GM12878 (cell line): ENCODE results near the gene CHCHD6. TPM values are rescaled to one million over a fixed set of nuclear protein-coding genes. Genes with fewer than 3 reads are reported as not detected.

Experiments
- ATAC-seq: fragments of 200-7000 bp; cut with Tn5 transposase; 3 replicates; pipeline ENCODE4 v1.9.1; 2020; ENCODE audit warnings: mild to moderate bottlenecking, moderate library complexity
- BruUV-seq: library from RNA; stranded (reverse); fragments of 400-500 nt; replicated peaks from 2 replicates; lab custom pipeline; 2021; lab: Mats Ljungman, UMichigan
- CTCF ChIA-PET: fragments of 300-600 bp; sonication (Branson Sonifier 250); formaldehyde crosslinking; extraction: SDS; loops from one replicate; lab custom pipeline; 2021; ENCODE audit warnings: inconsistent platforms; lab: Yijun Ruan, JAX
- POLR2A ChIA-PET: fragments of 350-600 bp; formaldehyde crosslinking; extraction: SDS; loops from one replicate; lab custom pipeline; 2021; ENCODE audit warnings: inconsistent platforms; lab: Charles Lee
- RAD21 ChIA-PET: fragments of 300-600 bp; sonication (Branson Sonifier 250); formaldehyde crosslinking; loops from one replicate; lab custom pipeline; 2023; ENCODE audit warnings: antibody characterized with exemption; ENCODE audit not compliant: unreplicated experiment; lab: Charles Lee
- SMC1A ChIA-PET: fragments of 300-600 bp; sonication (Branson Sonifier 250); formaldehyde crosslinking; loops from one replicate; lab custom pipeline; 2023; ENCODE audit not compliant: unreplicated experiment, uncharacterized antibody; lab: Charles Lee
- DNase-seq: peaks from one replicate; pipeline ENCODE4 v3.0.0-alpha.2; 2011; ENCODE audit warnings: low read depth, low spot score
- FAIRE-seq: peaks from 3 replicates; lab custom pipeline; 2011; peaks lifted over from hg19 to GRCh38; lab: Jason Lieb, UNC
- H2AFZ ChIP-seq: 2 replicates; pipeline ENCODE4 v1.6.0; 2011; ENCODE audit warnings: low read depth, low read length, control low read depth; ENCODE audit not compliant: control insufficient read depth
- H3K27ac ChIP-seq: 2 replicates; pipeline ENCODE4 v1.5.1; 2011; ENCODE audit warnings: control low read depth; ENCODE audit not compliant: control insufficient read depth, insufficient read depth
- H3K27me3 ChIP-seq, 2 experiments: replicated peaks in 1 of 2; 2 replicates each; pipeline versions ENCODE4 v1.6.0 to v1.6.1; 2011; ENCODE audit warnings: low read length in 1 of 2; ENCODE audit not compliant: control insufficient read depth in 2 of 2, insufficient read depth in 2 of 2
- H3K36me3 ChIP-seq, 2 experiments: 2 replicates each; pipeline ENCODE4 v1.5.1; 2011; ENCODE audit warnings: low read length in 1 of 2; ENCODE audit not compliant: control insufficient read depth in 2 of 2, insufficient read depth in 2 of 2
- H3K4me1 ChIP-seq: 2 replicates; pipeline ENCODE4 v1.6.1; 2011; ENCODE audit warnings: mild to moderate bottlenecking, low read length, moderate library complexity, mixed read lengths; ENCODE audit not compliant: control insufficient read depth, insufficient read depth
- H3K4me2 ChIP-seq: 2 replicates; pipeline ENCODE4 v1.6.0; 2011; ENCODE audit warnings: control low read depth; ENCODE audit not compliant: control insufficient read depth, insufficient read depth
- H3K4me3 ChIP-seq: fragments of 200-600 bp; sonication (generic); 2 replicates; pipeline ENCODE4 v1.5.1; 2016
- H3K79me2 ChIP-seq: 2 replicates; pipeline ENCODE4 v1.6.0; 2011; ENCODE audit warnings: low read length; ENCODE audit not compliant: control insufficient read depth, insufficient read depth
- H3K9ac ChIP-seq: 2 replicates; pipeline ENCODE4 v1.8.0; 2011; ENCODE audit warnings: low read length, control low read depth, mixed read lengths; ENCODE audit not compliant: control insufficient read depth, insufficient read depth
- H3K9me3 ChIP-seq: replicated peaks from 3 replicates; pipeline ENCODE4 v1.5.1; 2011; ENCODE audit warnings: mild to moderate bottlenecking, low read length; ENCODE audit not compliant: control insufficient read depth, insufficient read depth
- H4K20me1 ChIP-seq: 2 replicates; pipeline ENCODE4 v1.6.0; 2011; ENCODE audit not compliant: control insufficient read depth, insufficient read depth
- CBX5 ChIP-seq: sonication (generic); IDR thresholded peaks from 2 replicates; pipeline ENCODE4 v1.6.1; 2016; ENCODE audit warnings: low read depth, moderate library complexity, mild to moderate bottlenecking, inconsistent platforms
- CHD4 ChIP-seq: fragments of 200-600 bp; sonication (generic); IDR thresholded peaks from 2 replicates; pipeline ENCODE4 v1.6.1; 2016; ENCODE audit warnings: mild to moderate bottlenecking
- MEF2A ChIP-seq: IDR thresholded peaks from 2 replicates; pipeline ENCODE4 v1.6.1; 2011; ENCODE audit warnings: low read depth, mild to moderate bottlenecking, low read length, moderate library complexity; ENCODE audit not compliant: insufficient read depth
- MTA2 ChIP-seq: fragments of 450-650 bp; IDR thresholded peaks from 2 replicates; pipeline ENCODE4 v1.6.1; 2016; ENCODE audit warnings: low read depth, mild to moderate bottlenecking, moderate library complexity
- POLR2A ChIP-seq: IDR thresholded peaks from 2 replicates; pipeline ENCODE4 v1.6.1; 2011; ENCODE audit warnings: low read depth, mild to moderate bottlenecking, low read length
- SMARCA5 ChIP-seq: fragments of 450-650 bp; IDR thresholded peaks from 2 replicates; pipeline ENCODE4 v1.6.1; 2017; ENCODE audit warnings: mild to moderate bottlenecking
- TBL1XR1 ChIP-seq: IDR thresholded peaks from 2 replicates; pipeline ENCODE4 v1.6.1; 2012; ENCODE audit warnings: low read depth, low read length, improper control_type of control experiment
- TCF7 ChIP-seq: IDR thresholded peaks from 2 replicates; pipeline ENCODE4 v1.6.1; 2014; ENCODE audit warnings: antibody characterized with exemption, borderline replicate concordance
- YBX1 ChIP-seq: fragments of 450-650 bp; IDR thresholded peaks from 2 replicates; pipeline ENCODE4 v1.6.1; 2016; ENCODE audit warnings: antibody characterized with exemption
- ZNF207 ChIP-seq: fragments of 450-650 bp; IDR thresholded peaks from 2 replicates; pipeline ENCODE4 v1.6.1; 2014; ENCODE audit warnings: antibody characterized with exemption, mild to moderate bottlenecking, borderline replicate concordance
- WGBS: methylation state at CpG from one replicate; pipeline ENCODE4 v1.1.6; 2016; ENCODE audit warnings: low lambda C conversion rate; ENCODE audit not compliant: insufficient replicate concordance, insufficient coverage; ENCODE audit errors: missing lambda C conversion rate; 5-methylcytosine and 5-hydroxymethylcytosine counted together
- in situ Hi-C: fragments of 300-500 bp; cut with MboI; formaldehyde crosslinking; loops from 9 replicates; pipeline ENCODE4 v1.14.3; 2018; ENCODE audit warnings: mixed read lengths
- intact Hi-C: fragments of 100-400 bp; cut with micrococcal nuclease; formaldehyde crosslinking; loops from one replicate; pipeline ENCODE4 v1.14.2; 2022; ENCODE audit not compliant: unreplicated experiment
- polyA plus RNA-seq, 11 experiments: library from polyadenylated mRNA; depleted of rRNA in 4 of 11; unstranded in 6 of 11; stranded (reverse) in 5 of 11; fragments of >200 nt; fragmentation: Nextera tagmentation in 4 of 11; fragmentation: Illumina TruSeq in 1 of 11; extraction: Ambion mirVana in 4 of 11; extraction: Trizol in 1 of 11; gene quantifications; 1 replicate in 1 of 11; 2 replicates in 10 of 11; pipeline versions ENCODE4 v1.2.1 to v1.2.3, GENCODE V29; 2011 to 2016; ENCODE audit warnings: inconsistent platforms in 2 of 11, missing spikeins in 2 of 11, low read depth in 1 of 11
- total RNA-seq, 4 experiments: library from RNA; depleted of rRNA in 3 of 4; stranded (reverse); fragments of >200 nt in 3 of 4; fragmentation: Illumina TruSeq in 1 of 4; extraction: Trizol in 1 of 4; gene quantifications; 2 replicates each; pipeline versions ENCODE4 v1.2.1 to v1.2.3, GENCODE V29; 2013 to 2021
- TF ChIP-seq, protein P1 (sequence below): fragments of 450-650 bp; IDR thresholded peaks from 2 replicates; pipeline ENCODE4 v1.6.1; 2018; ENCODE audit warnings: borderline replicate concordance, mild to moderate bottlenecking; ENCODE audit not compliant: partially characterized antibody
- TF ChIP-seq, protein P2 (sequence below): fragments of 150-350 bp; IDR thresholded peaks from 2 replicates; pipeline ENCODE4 v1.6.1; 2016; ENCODE audit warnings: low read depth, low read length
- TF ChIP-seq, protein P3 (sequence below): IDR thresholded peaks from 2 replicates; pipeline ENCODE4 v1.6.1; 2011; ENCODE audit warnings: low read depth, low read length, improper control_type of control experiment, borderline replicate concordance

Gene CHCHD6
- total and polyA plus RNA-seq, 10 of the 15 experiments (the other 5 are each of a cell fraction or from before 2014, with no cell fraction given) = 2.7 to 16.7 (median 12.3) TPM

DNA sequence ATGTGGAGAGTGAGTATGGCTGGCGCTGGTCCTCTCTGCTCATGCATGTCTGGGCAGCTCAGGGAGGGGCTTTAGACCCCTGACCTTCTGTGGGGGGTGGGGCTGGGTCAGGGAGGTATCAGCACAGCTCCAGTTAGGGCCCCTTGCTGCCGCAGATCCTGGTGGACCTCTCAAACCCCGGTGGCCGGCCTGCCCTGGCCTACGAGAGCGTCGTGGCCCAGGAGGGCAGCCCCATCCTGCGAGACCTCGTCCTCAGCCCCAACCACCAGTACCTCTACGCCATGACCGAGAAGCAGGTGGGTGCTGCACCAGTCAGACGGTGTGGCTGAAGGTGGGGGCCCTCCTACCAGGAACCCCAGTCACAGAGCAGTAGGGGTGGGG is 299.1 kb downstream of the CHCHD6 start:
- POLR2A ChIA-PET = no interaction called here
- CTCF ChIA-PET = interaction anchor here (1.9 kb wide), 1 partner anchor 21 kb away, joined by 7 read pairs; the partner anchor contains the start of gene PLXNA1
- no peak overlapping the region for H3K9ac ChIP-seq

More for the DNA sequence above, 299.1 kb downstream of the CHCHD6 start:
- TF ChIP-seq SMARCA5 = no peak
- TF ChIP-seq MTA2 = no peak
- TF ChIP-seq TBL1XR1 = no peak
- TF ChIP-seq, protein P1, sequence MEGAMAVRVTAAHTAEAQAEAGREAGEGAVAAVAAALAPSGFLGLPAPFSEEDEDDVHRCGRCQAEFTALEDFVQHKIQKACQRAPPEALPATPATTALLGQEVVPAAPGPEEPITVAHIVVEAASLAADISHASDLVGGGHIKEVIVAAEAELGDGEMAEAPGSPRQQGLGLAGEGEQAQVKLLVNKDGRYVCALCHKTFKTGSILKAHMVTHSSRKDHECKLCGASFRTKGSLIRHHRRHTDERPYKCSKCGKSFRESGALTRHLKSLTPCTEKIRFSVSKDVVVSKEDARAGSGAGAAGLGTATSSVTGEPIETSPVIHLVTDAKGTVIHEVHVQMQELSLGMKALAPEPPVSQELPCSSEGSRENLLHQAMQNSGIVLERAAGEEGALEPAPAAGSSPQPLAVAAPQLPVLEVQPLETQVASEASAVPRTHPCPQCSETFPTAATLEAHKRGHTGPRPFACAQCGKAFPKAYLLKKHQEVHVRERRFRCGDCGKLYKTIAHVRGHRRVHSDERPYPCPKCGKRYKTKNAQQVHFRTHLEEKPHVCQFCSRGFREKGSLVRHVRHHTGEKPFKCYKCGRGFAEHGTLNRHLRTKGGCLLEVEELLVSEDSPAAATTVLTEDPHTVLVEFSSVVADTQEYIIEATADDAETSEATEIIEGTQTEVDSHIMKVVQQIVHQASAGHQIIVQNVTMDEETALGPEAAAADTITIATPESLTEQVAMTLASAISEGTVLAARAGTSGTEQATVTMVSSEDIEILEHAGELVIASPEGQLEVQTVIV = no peak
- no peak for TF ChIP-seq TCF7
- TF ChIP-seq YBX1 = no peak
- TF ChIP-seq MEF2A = no peak
- TF ChIP-seq ZNF207 = no peak
- TF ChIP-seq, protein P2, sequence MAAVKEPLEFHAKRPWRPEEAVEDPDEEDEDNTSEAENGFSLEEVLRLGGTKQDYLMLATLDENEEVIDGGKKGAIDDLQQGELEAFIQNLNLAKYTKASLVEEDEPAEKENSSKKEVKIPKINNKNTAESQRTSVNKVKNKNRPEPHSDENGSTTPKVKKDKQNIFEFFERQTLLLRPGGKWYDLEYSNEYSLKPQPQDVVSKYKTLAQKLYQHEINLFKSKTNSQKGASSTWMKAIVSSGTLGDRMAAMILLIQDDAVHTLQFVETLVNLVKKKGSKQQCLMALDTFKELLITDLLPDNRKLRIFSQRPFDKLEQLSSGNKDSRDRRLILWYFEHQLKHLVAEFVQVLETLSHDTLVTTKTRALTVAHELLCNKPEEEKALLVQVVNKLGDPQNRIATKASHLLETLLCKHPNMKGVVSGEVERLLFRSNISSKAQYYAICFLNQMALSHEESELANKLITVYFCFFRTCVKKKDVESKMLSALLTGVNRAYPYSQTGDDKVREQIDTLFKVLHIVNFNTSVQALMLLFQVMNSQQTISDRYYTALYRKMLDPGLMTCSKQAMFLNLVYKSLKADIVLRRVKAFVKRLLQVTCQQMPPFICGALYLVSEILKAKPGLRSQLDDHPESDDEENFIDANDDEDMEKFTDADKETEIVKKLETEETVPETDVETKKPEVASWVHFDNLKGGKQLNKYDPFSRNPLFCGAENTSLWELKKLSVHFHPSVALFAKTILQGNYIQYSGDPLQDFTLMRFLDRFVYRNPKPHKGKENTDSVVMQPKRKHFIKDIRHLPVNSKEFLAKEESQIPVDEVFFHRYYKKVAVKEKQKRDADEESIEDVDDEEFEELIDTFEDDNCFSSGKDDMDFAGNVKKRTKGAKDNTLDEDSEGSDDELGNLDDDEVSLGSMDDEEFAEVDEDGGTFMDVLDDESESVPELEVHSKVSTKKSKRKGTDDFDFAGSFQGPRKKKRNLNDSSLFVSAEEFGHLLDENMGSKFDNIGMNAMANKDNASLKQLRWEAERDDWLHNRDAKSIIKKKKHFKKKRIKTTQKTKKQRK = no peak
- no peak for TF ChIP-seq CHD4
- no peak for TF ChIP-seq CBX5
- TF ChIP-seq, protein P3, sequence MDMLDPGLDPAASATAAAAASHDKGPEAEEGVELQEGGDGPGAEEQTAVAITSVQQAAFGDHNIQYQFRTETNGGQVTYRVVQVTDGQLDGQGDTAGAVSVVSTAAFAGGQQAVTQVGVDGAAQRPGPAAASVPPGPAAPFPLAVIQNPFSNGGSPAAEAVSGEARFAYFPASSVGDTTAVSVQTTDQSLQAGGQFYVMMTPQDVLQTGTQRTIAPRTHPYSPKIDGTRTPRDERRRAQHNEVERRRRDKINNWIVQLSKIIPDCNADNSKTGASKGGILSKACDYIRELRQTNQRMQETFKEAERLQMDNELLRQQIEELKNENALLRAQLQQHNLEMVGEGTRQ = no peak
- TF ChIP-seq POLR2A = no peak
- TF ChIP-seq, all 136 proteins: peak for 0
- no TSS peak for BruUV-seq
- Histone ChIP-seq H2AFZ (no peak overlapping the region), H3K36me3 (peaks cover 0 to 8% of the 10 kb centered on the region in 2 experiments; a peak in 2 of 4 replicates), H3K4me1 (peaks cover 7% of the 10 kb centered on the region), H3K27me3 (no peaks in the 10 kb centered on the region), H3K27ac (no peak overlapping the region), H3K4me2 (no peak overlapping the region), H3K79me2 (no peaks in the 10 kb centered on the region), H4K20me1 (no peaks in the 10 kb centered on the region), H3K4me3 (no peak overlapping the region), H3K9me3 (no peaks in the 10 kb centered on the region)
- ATAC-seq (no peak), FAIRE-seq (no peak), DNase-seq (no peak)
- WGBS = 76% methylated on average over 12 of the region's 12 CpGs
- intact Hi-C loops (no loop called here), in situ Hi-C loops (no loop called here)
- ChIA-PET SMC1A (interaction anchor here (0.7 to 1.0 kb wide), 2 partner anchors 21 to 91 kb away, joined by 3 read pairs; partner anchors contain the start of gene PLXNA1), RAD21 (interaction anchor here (1.1 kb wide), 1 partner anchor 72 kb away, joined by 3 read pairs; no protein-coding TSS in a partner anchor)
